ENCODE data around the gene AXL. TPM values are rescaled to one million over a fixed set of nuclear protein-coding genes. Genes with fewer than 3 reads are reported as not detected.

Gene AXL
- total RNA-seq, 6 experiments from 2014 or later = 5.7 to 20.3 (median 10.2) TPM

- H3K9me3 ChIP-seq = no peaks in the 10 kb centered on the region
- no peaks in the 10 kb centered on the region for H3K36me3 ChIP-seq
- H3K27me3 ChIP-seq = no peaks in the 10 kb centered on the region
- no peaks in the 10 kb centered on the region for H3K4me1 ChIP-seq
- no peak overlapping the region for H3K27ac ChIP-seq
- intact Hi-C loops (cut with DNase I) = no loop called here
- 63% methylated on average over 5 of the region's 5 CpGs for WGBS (ENCODE audit: insufficient coverage, low coverage, low lambda C conversion rate, missing lambda C conversion rate)
- DNase-seq (no peak), ATAC-seq (no peak)
- no peak overlapping the region for H3K4me3 ChIP-seq
- TF ChIP-seq, protein P1, sequence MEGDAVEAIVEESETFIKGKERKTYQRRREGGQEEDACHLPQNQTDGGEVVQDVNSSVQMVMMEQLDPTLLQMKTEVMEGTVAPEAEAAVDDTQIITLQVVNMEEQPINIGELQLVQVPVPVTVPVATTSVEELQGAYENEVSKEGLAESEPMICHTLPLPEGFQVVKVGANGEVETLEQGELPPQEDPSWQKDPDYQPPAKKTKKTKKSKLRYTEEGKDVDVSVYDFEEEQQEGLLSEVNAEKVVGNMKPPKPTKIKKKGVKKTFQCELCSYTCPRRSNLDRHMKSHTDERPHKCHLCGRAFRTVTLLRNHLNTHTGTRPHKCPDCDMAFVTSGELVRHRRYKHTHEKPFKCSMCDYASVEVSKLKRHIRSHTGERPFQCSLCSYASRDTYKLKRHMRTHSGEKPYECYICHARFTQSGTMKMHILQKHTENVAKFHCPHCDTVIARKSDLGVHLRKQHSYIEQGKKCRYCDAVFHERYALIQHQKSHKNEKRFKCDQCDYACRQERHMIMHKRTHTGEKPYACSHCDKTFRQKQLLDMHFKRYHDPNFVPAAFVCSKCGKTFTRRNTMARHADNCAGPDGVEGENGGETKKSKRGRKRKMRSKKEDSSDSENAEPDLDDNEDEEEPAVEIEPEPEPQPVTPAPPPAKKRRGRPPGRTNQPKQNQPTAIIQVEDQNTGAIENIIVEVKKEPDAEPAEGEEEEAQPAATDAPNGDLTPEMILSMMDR (IDR thresholded peaks at IDR 0.05) = no peak
- TF ChIP-seq POLR2A (IDR thresholded peaks at IDR 0.05) = no peak
Observed at GRCh38 chr19:41241859-41242258, 22.8 kb downstream of the AXL start.

DNA sequence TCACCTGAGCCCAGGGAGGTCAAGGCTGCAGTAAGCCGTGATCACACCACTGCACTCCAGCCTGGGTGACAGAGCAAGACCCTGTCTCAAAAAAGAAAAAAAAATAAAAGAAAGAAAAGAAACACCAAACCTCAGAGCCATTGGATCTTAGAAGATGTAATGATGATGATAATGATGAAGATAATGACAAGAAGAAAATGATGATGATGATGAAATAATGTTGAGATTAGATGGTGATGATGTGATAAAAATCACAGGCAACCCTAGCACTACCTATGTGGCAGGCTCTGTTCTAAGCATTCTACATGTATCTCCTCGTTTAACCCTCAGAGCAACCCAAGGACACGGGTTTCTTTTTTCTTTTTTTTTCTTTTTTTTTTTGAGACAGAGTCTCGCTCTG, 25.1 kb downstream of the AXL start:
- TF ChIP-seq, protein P1 (IDR thresholded peaks at IDR 0.05) = no peak
- H3K27ac ChIP-seq = no peak overlapping the region
- ATAC-seq = no peak
- no peaks in the 10 kb centered on the region for H3K9me3 ChIP-seq
- 57% methylated on average over 3 of the region's 4 CpGs for WGBS (ENCODE audit: insufficient coverage, low coverage, low lambda C conversion rate, missing lambda C conversion rate)
- no peak for DNase-seq
- no peaks in the 10 kb centered on the region for H3K27me3 ChIP-seq
- H3K36me3 ChIP-seq = no peaks in the 10 kb centered on the region
- intact Hi-C loops (cut with DNase I) = no loop called here
- no peak overlapping the region for H3K4me3 ChIP-seq
- H3K4me1 ChIP-seq = no peaks in the 10 kb centered on the region

DNA sequence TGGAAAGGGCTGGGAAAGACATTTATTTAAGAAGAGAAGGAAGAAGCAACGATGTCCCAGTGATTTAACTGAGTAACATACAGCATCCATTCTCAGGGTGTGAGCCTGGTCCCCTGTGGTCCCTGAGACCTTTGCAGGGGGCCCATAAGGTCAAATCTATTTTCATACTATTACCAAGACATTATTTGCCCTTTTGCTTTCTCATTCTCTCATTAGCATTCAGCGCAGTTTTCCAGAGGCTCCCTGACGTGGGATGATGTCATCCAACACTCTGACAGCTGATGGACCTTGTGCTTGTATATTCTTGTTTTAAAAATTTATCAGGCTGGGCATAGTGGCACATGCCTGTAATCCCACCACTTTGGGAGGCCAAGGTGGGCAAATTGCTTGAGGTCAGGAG, 26.8 kb downstream of the AXL start:
- Histone ChIP-seq H3K36me3 (no peaks in the 10 kb centered on the region), H3K27ac (no peak overlapping the region), H3K9me3 (no peaks in the 10 kb centered on the region), H3K4me3 (no peak overlapping the region), H3K4me1 (no peaks in the 10 kb centered on the region), H3K27me3 (no peaks in the 10 kb centered on the region)
- WGBS (ENCODE audit: insufficient coverage, low coverage, low lambda C conversion rate, missing lambda C conversion rate) = 89% methylated on average over 3 of the region's 3 CpGs
- intact Hi-C loops (cut with DNase I) = no loop called here
- TF ChIP-seq POLR2A (IDR thresholded peaks at IDR 0.05) = no peak
- TF ChIP-seq, protein P1 (IDR thresholded peaks at IDR 0.05) = no peak
- DNase-seq (no peak), ATAC-seq (no peak)

DNA sequence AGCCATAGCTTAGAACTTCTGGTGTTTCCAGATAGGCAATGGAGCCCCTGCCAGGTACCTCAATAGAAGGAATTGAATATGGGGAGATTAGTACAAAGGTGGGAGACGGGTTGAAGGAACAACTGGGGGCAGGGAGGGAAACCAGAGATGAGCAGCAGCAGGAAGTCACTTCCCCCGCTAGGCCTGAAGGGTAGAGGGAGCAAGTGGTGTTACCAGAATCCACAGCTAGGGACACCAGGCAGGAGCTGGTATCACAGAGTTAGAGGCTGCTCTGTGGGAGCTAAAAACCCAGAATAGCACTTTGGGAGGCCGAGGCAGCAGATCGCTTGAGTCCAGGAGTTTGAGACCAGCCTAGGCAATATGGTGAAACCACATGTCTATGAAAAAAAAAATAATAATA, 29.9 kb downstream of the AXL start:
- intact Hi-C loops (cut with DNase I) = no loop called here
- TF ChIP-seq POLR2A (IDR thresholded peaks at IDR 0.05) = no peak
- TF ChIP-seq, protein P1 (IDR thresholded peaks at IDR 0.05) = no peak
- Histone ChIP-seq H3K9me3 (no peaks in the 10 kb centered on the region), H3K4me3 (no peak overlapping the region), H3K27ac (no peak overlapping the region), H3K36me3 (no peaks in the 10 kb centered on the region), H3K27me3 (no peaks in the 10 kb centered on the region), H3K4me1 (no peaks in the 10 kb centered on the region)
- 72% methylated on average over 4 of the region's 4 CpGs for WGBS (ENCODE audit: insufficient coverage, low coverage, low lambda C conversion rate, missing lambda C conversion rate)
- no peak for ATAC-seq
- no peak for DNase-seq

Data from right lobe of liver (tissue), 6 donors.